Measurements from ENCODE around the gene SAMD11.

DNA sequence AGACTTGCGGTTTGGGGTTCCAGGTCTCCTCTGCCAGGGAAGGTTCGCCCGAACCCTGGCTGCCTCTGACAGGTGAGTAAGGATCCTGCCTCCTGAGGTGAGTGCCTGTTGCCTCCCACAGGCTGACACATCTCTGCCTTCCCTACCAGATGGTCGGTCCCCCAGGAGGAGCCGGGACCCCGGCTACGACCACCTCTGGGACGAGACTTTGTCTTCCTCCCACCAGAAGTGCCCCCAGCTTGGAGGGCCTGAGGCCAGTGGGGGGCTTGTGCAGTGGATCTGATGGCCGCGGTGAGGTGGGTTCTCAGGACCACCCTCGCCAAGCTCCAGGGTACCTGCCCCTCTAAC is 50.5 kb downstream of the SAMD11 start:
- TF ChIP-seq MXD4 (CRISPR knock-in tag; IDR thresholded peaks at IDR 0.05) (no peak), EZH2 (conservative IDR thresholded peaks at IDR 0.05; ENCODE audit: low read depth, low read length) (no peak), NR2C2 (CRISPR knock-in tag; IDR thresholded peaks at IDR 0.05; ENCODE audit: borderline replicate concordance) (no peak), ZNF496 (CRISPR knock-in tag; IDR thresholded peaks at IDR 0.05; ENCODE audit: insufficient replicate concordance) (no peak), CBX5 (CRISPR knock-in tag; IDR thresholded peaks at IDR 0.05; ENCODE audit: borderline replicate concordance) (no peak), ATF1 (CRISPR knock-in tag; IDR thresholded peaks at IDR 0.05) (no peak)
- TF ChIP-seq, protein P1, sequence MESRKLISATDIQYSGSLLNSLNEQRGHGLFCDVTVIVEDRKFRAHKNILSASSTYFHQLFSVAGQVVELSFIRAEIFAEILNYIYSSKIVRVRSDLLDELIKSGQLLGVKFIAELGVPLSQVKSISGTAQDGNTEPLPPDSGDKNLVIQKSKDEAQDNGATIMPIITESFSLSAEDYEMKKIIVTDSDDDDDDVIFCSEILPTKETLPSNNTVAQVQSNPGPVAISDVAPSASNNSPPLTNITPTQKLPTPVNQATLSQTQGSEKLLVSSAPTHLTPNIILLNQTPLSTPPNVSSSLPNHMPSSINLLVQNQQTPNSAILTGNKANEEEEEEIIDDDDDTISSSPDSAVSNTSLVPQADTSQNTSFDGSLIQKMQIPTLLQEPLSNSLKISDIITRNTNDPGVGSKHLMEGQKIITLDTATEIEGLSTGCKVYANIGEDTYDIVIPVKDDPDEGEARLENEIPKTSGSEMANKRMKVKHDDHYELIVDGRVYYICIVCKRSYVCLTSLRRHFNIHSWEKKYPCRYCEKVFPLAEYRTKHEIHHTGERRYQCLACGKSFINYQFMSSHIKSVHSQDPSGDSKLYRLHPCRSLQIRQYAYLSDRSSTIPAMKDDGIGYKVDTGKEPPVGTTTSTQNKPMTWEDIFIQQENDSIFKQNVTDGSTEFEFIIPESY (CRISPR knock-in tag; IDR thresholded peaks at IDR 0.05): no peak
- TF ChIP-seq, protein P2, sequence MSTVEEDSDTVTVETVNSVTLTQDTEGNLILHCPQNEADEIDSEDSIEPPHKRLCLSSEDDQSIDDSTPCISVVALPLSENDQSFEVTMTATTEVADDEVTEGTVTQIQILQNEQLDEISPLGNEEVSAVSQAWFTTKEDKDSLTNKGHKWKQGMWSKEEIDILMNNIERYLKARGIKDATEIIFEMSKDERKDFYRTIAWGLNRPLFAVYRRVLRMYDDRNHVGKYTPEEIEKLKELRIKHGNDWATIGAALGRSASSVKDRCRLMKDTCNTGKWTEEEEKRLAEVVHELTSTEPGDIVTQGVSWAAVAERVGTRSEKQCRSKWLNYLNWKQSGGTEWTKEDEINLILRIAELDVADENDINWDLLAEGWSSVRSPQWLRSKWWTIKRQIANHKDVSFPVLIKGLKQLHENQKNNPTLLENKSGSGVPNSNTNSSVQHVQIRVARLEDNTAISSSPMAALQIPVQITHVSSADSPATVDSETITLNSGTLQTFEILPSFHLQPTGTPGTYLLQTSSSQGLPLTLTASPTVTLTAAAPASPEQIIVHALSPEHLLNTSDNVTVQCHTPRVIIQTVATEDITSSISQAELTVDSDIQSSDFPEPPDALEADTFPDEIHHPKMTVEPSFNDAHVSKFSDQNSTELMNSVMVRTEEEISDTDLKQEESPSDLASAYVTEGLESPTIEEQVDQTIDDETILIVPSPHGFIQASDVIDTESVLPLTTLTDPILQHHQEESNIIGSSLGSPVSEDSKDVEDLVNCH (CRISPR knock-in tag; IDR thresholded peaks at IDR 0.05): no peak
- TF ChIP-seq, protein P3, sequence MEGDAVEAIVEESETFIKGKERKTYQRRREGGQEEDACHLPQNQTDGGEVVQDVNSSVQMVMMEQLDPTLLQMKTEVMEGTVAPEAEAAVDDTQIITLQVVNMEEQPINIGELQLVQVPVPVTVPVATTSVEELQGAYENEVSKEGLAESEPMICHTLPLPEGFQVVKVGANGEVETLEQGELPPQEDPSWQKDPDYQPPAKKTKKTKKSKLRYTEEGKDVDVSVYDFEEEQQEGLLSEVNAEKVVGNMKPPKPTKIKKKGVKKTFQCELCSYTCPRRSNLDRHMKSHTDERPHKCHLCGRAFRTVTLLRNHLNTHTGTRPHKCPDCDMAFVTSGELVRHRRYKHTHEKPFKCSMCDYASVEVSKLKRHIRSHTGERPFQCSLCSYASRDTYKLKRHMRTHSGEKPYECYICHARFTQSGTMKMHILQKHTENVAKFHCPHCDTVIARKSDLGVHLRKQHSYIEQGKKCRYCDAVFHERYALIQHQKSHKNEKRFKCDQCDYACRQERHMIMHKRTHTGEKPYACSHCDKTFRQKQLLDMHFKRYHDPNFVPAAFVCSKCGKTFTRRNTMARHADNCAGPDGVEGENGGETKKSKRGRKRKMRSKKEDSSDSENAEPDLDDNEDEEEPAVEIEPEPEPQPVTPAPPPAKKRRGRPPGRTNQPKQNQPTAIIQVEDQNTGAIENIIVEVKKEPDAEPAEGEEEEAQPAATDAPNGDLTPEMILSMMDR (CRISPR knock-in tag; IDR thresholded peaks at IDR 0.05): no peak

All from HepG2 (cell line).